ENCODE measurements around the gene TCERG1L. TPM values are rescaled to one million over a fixed set of nuclear protein-coding genes. Genes with fewer than 3 reads are reported as not detected.

TCERG1L gene
- total and polyA plus RNA-seq, 3 experiments from 2014 or later = 0.07 to 0.93 (median 0.68) TPM

GRCh38 chr10:131086094-131086493 lies 225.4 kb downstream of the TCERG1L start:
- Histone ChIP-seq H3K9me3 (ENCODE audit: low read length) (no peaks in the 10 kb centered on the region), H3K4me1 (ENCODE audit: insufficient read depth, low read length) (peaks cover 30% of the 10 kb centered on the region), H3K36me3 (ENCODE audit: insufficient read depth, low read length) (no peaks in the 10 kb centered on the region), H3K4me3 (ENCODE audit: low read length) (no peak overlapping the region), H3K27me3 (ENCODE audit: insufficient read depth, low read length, poor library complexity, severe bottlenecking) (no peaks in the 10 kb centered on the region), H3K27ac (ENCODE audit: low read depth, low read length) (no peak overlapping the region)
- POLR2A ChIA-PET = no interaction called here
- Mint-ChIP-seq H3K27ac (no peak overlapping the region), H3K27me3 (peaks cover 0 to 1% of the 10 kb centered on the region in 2 donors), H3K4me1 (no peaks in the 10 kb centered on the region), H3K4me3 (no peak overlapping the region), H3K9me3 (peaks cover 0 to 10% (median 4%) of the 10 kb centered on the region in 5 donors), H3K36me3 (no peaks in the 10 kb centered on the region)
- CTCF ChIA-PET = no interaction called here
- no peak for DNase-seq

GRCh38 chr10:131085091-131085860 lies 226.2 kb downstream of the TCERG1L start:
- H3K27me3 Mint-ChIP-seq = peaks cover 0 to 1% of the 10 kb centered on the region in 2 donors
- H3K4me1 Mint-ChIP-seq = no peaks in the 10 kb centered on the region
- Histone ChIP-seq H3K36me3 (ENCODE audit: insufficient read depth, low read length) (no peaks in the 10 kb centered on the region), H3K4me1 (ENCODE audit: insufficient read depth, low read length) (peaks cover 29% of the 10 kb centered on the region), H3K27ac (ENCODE audit: low read depth, low read length) (no peak overlapping the region), H3K27me3 (ENCODE audit: insufficient read depth, low read length, poor library complexity, severe bottlenecking) (no peaks in the 10 kb centered on the region), H3K9me3 (ENCODE audit: low read length) (no peaks in the 10 kb centered on the region), H3K4me3 (ENCODE audit: low read length) (no peak overlapping the region)
- peaks cover 0 to 11% (median 3%) of the 10 kb centered on the region in 5 donors for H3K9me3 Mint-ChIP-seq
- H3K36me3 Mint-ChIP-seq = no peaks in the 10 kb centered on the region
- CTCF ChIA-PET = no interaction called here
- no peak overlapping the region for H3K27ac Mint-ChIP-seq
- no peak for DNase-seq
- H3K4me3 Mint-ChIP-seq = no peak overlapping the region
- POLR2A ChIA-PET = no interaction called here

- POLR2A ChIA-PET = no interaction called here
Observed at GRCh38 chr10:131084791-131085090, 226.8 kb downstream of the TCERG1L start.

GRCh38 chr10:131083915-131084790 lies 227.4 kb downstream of the TCERG1L start:
- CTCF ChIA-PET = no interaction called here
- H3K27me3 Mint-ChIP-seq = peaks cover 0 to 1% of the 10 kb centered on the region in 2 donors

More at GRCh38 chr10:131084791-131085090, 226.8 kb downstream of the TCERG1L start:
- Histone ChIP-seq H3K4me3 (ENCODE audit: low read length) (no peak overlapping the region), H3K27me3 (ENCODE audit: insufficient read depth, low read length, poor library complexity, severe bottlenecking) (no peaks in the 10 kb centered on the region), H3K27ac (ENCODE audit: low read depth, low read length) (no peak overlapping the region), H3K36me3 (ENCODE audit: insufficient read depth, low read length) (no peaks in the 10 kb centered on the region), H3K4me1 (ENCODE audit: insufficient read depth, low read length) (peaks cover 28% of the 10 kb centered on the region), H3K9me3 (ENCODE audit: low read length) (no peaks in the 10 kb centered on the region)
- Mint-ChIP-seq H3K36me3 (no peaks in the 10 kb centered on the region), H3K4me1 (no peaks in the 10 kb centered on the region), H3K27ac (no peak overlapping the region), H3K27me3 (peaks cover 0 to 1% of the 10 kb centered on the region in 2 donors), H3K9me3 (peaks cover 0 to 11% (median 3%) of the 10 kb centered on the region in 5 donors), H3K4me3 (no peak overlapping the region)
- DNase-seq = no peak
- CTCF ChIA-PET = no interaction called here

GRCh38 chr10:131082991-131083481 lies 228.5 kb downstream of the TCERG1L start:
- Mint-ChIP-seq H3K9me3 (peaks cover 0 to 7% (median 3%) of the 10 kb centered on the region in 5 donors), H3K27ac (no peak overlapping the region), H3K4me3 (no peak overlapping the region), H3K36me3 (no peaks in the 10 kb centered on the region), H3K27me3 (peaks cover 0 to 1% of the 10 kb centered on the region in 2 donors), H3K4me1 (no peaks in the 10 kb centered on the region)
- Histone ChIP-seq H3K27me3 (ENCODE audit: insufficient read depth, low read length, poor library complexity, severe bottlenecking) (no peaks in the 10 kb centered on the region), H3K4me3 (ENCODE audit: low read length) (no peak overlapping the region), H3K27ac (ENCODE audit: low read depth, low read length) (no peak overlapping the region), H3K4me1 (ENCODE audit: insufficient read depth, low read length) (peaks cover 28% of the 10 kb centered on the region), H3K9me3 (ENCODE audit: low read length) (no peaks in the 10 kb centered on the region), H3K36me3 (ENCODE audit: insufficient read depth, low read length) (no peaks in the 10 kb centered on the region)
- ChIA-PET POLR2A (no interaction called here), CTCF (no interaction called here)
- no peak for DNase-seq

More at GRCh38 chr10:131083915-131084790, 227.4 kb downstream of the TCERG1L start:
- Histone ChIP-seq H3K36me3 (ENCODE audit: insufficient read depth, low read length) (no peaks in the 10 kb centered on the region), H3K27me3 (ENCODE audit: insufficient read depth, low read length, poor library complexity, severe bottlenecking) (no peaks in the 10 kb centered on the region), H3K4me1 (ENCODE audit: insufficient read depth, low read length) (peaks cover 28% of the 10 kb centered on the region), H3K4me3 (ENCODE audit: low read length) (no peak overlapping the region), H3K9me3 (ENCODE audit: low read length) (no peaks in the 10 kb centered on the region), H3K27ac (ENCODE audit: low read depth, low read length) (no peak overlapping the region)
- POLR2A ChIA-PET = no interaction called here
- no peaks in the 10 kb centered on the region for H3K4me1 Mint-ChIP-seq
- no peak for DNase-seq
- H3K4me3 Mint-ChIP-seq = no peak overlapping the region
- no peaks in the 10 kb centered on the region for H3K36me3 Mint-ChIP-seq
- H3K9me3 Mint-ChIP-seq = peaks cover 0 to 11% (median 3%) of the 10 kb centered on the region in 5 donors
- no peak overlapping the region for H3K27ac Mint-ChIP-seq

- no peak for DNase-seq
- no peak overlapping the region for H3K4me3 ChIP-seq (ENCODE audit: low read length)
- no peaks in the 10 kb centered on the region for H3K4me1 Mint-ChIP-seq
- H3K4me1 ChIP-seq (ENCODE audit: insufficient read depth, low read length) = peaks cover 28% of the 10 kb centered on the region
- no peak overlapping the region for H3K27ac ChIP-seq (ENCODE audit: low read depth, low read length)
- peaks cover 0 to 7% (median 3%) of the 10 kb centered on the region in 5 donors for H3K9me3 Mint-ChIP-seq
- ChIA-PET CTCF (no interaction called here), POLR2A (no interaction called here)
- H3K4me3 Mint-ChIP-seq = no peak overlapping the region
- H3K36me3 ChIP-seq (ENCODE audit: insufficient read depth, low read length) = no peaks in the 10 kb centered on the region
- H3K9me3 ChIP-seq (ENCODE audit: low read length) = no peaks in the 10 kb centered on the region
- H3K36me3 Mint-ChIP-seq = no peaks in the 10 kb centered on the region
- peaks cover 0 to 1% of the 10 kb centered on the region in 2 donors for H3K27me3 Mint-ChIP-seq
- H3K27me3 ChIP-seq (ENCODE audit: insufficient read depth, low read length, poor library complexity, severe bottlenecking) = no peaks in the 10 kb centered on the region
- no peak overlapping the region for H3K27ac Mint-ChIP-seq
Observed at GRCh38 chr10:131082201-131082850, 229.2 kb downstream of the TCERG1L start.

- no peak overlapping the region for H3K4me3 ChIP-seq (ENCODE audit: low read length)
- CTCF ChIA-PET = no interaction called here
Observed at GRCh38 chr10:131081786-131082185, 229.7 kb downstream of the TCERG1L start.

GRCh38 chr10:131081376-131081775 lies 230.1 kb downstream of the TCERG1L start:
- no peaks in the 10 kb centered on the region for H3K36me3 ChIP-seq (ENCODE audit: insufficient read depth, low read length)
- Mint-ChIP-seq H3K4me1 (no peaks in the 10 kb centered on the region), H3K9me3 (peaks cover 0 to 7% (median 3%) of the 10 kb centered on the region in 5 donors), H3K27me3 (peaks cover 0 to 4% of the 10 kb centered on the region in 2 donors), H3K27ac (no peak overlapping the region), H3K36me3 (no peaks in the 10 kb centered on the region), H3K4me3 (no peak overlapping the region)
- CTCF ChIA-PET = no interaction called here
- DNase-seq = no peak
- no peaks in the 10 kb centered on the region for H3K27me3 ChIP-seq (ENCODE audit: insufficient read depth, low read length, poor library complexity, severe bottlenecking)
- H3K9me3 ChIP-seq (ENCODE audit: low read length) = no peaks in the 10 kb centered on the region
- H3K27ac ChIP-seq (ENCODE audit: low read depth, low read length) = no peak overlapping the region
- POLR2A ChIA-PET = no interaction called here
- no peak overlapping the region for H3K4me3 ChIP-seq (ENCODE audit: low read length)
- H3K4me1 ChIP-seq (ENCODE audit: insufficient read depth, low read length) = peaks cover 28% of the 10 kb centered on the region

More at GRCh38 chr10:131081786-131082185, 229.7 kb downstream of the TCERG1L start:
- Mint-ChIP-seq H3K27ac (no peak overlapping the region), H3K4me3 (no peak overlapping the region), H3K4me1 (no peaks in the 10 kb centered on the region), H3K36me3 (no peaks in the 10 kb centered on the region), H3K9me3 (peaks cover 0 to 7% (median 3%) of the 10 kb centered on the region in 5 donors), H3K27me3 (peaks cover 0 to 1% of the 10 kb centered on the region in 2 donors)
- POLR2A ChIA-PET = no interaction called here
- no peaks in the 10 kb centered on the region for H3K27me3 ChIP-seq (ENCODE audit: insufficient read depth, low read length, poor library complexity, severe bottlenecking)
- H3K4me1 ChIP-seq (ENCODE audit: insufficient read depth, low read length) = peaks cover 28% of the 10 kb centered on the region
- H3K9me3 ChIP-seq (ENCODE audit: low read length) = no peaks in the 10 kb centered on the region
- H3K36me3 ChIP-seq (ENCODE audit: insufficient read depth, low read length) = no peaks in the 10 kb centered on the region
- H3K27ac ChIP-seq (ENCODE audit: low read depth, low read length) = no peak overlapping the region
- DNase-seq = no peak
